ENCODE results near the gene LRG1. TPM values are rescaled to one million over a fixed set of nuclear protein-coding genes. Genes with fewer than 3 reads are reported as not detected.

LRG1 gene
- total and polyA plus RNA-seq, 2 experiments from 2014 or later, result 6.3 to 9.8 TPM

DNA sequence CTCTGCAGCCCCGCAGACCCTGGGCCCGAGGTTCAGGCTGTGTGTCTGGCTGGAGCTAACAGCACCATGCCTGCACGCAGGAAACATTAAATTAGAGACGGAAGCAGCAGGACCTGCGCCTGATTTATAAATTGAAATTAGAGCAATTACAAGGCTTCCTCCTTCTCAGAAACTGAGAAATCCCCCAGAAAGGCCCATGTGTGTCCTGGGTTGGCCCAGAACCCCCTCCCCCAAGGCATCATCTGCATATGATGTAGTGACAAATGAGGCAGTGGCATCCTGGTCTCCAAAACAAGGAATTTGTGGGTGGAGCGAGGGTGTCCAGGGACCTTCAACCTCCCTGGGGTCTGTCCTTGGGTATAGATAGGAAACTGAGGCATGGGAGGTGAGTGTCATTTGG lies 46.9 kb upstream of the LRG1 start:
- WGBS (ENCODE audit: low lambda C conversion rate, missing lambda C conversion rate), result 76% methylated on average over 6 of the region's 6 CpGs
- Histone ChIP-seq H3K27ac (no peak overlapping the region), H3K27me3 (peaks cover 12% of the 10 kb centered on the region), H3K4me3 (no peak overlapping the region), H3K9me3 (ENCODE audit: low read depth) (no peaks in the 10 kb centered on the region), H3K9me2 (replicated peaks; ENCODE audit: insufficient read depth) (no peaks in the 10 kb centered on the region), H2AFZ (no peak overlapping the region), H3K4me1 (ENCODE audit: insufficient read depth) (peaks cover 10% of the 10 kb centered on the region), H3K4me2 (no peak overlapping the region), H3K36me3 (replicated peaks; ENCODE audit: insufficient read depth, low read depth) (no peaks in the 10 kb centered on the region), H3K79me2 (no peaks in the 10 kb centered on the region), H4K20me1 (ENCODE audit: insufficient read depth, poor library complexity, severe bottlenecking) (no peaks in the 10 kb centered on the region)
- TF ChIP-seq EZH2 (IDR thresholded peaks at IDR 0.05; ENCODE audit: borderline replicate concordance), result no peak
- TF ChIP-seq EZH2phosphoT487 (IDR thresholded peaks at IDR 0.05; ENCODE audit: low read depth, severe bottlenecking, unreplicated experiment), result no peak
- no peak for TF ChIP-seq CTCF (IDR thresholded peaks at IDR 0.05; ENCODE audit: poor library complexity)
- no peak for DNase-seq (ENCODE audit: low spot score)

DNA sequence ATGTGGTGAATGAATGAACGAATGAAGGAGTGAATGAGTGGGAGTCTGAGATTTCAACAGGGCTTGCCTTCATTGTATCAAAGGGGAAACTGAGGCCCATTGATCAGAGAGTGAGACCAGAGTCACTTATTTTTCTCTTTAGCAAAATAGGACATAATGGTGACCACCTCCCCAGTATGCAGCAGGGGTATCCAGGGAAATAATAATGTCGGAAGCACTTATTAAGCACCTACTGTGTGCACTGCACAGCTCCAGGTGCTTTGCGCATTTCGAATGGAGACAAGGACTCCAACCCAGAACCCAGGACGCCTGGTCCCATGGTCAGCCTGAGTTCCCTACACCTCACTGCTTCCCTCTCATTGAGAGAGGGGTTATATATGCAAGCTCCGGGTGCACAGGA lies 46.4 kb upstream of the LRG1 start:
- no peaks in the 10 kb centered on the region for H4K20me1 ChIP-seq (ENCODE audit: insufficient read depth, poor library complexity, severe bottlenecking)
- WGBS (ENCODE audit: low lambda C conversion rate, missing lambda C conversion rate), result 51% methylated on average over 5 of the region's 6 CpGs
- H3K9me2 ChIP-seq (replicated peaks; ENCODE audit: insufficient read depth), result no peaks in the 10 kb centered on the region
- peaks cover 10% of the 10 kb centered on the region for H3K4me1 ChIP-seq (ENCODE audit: insufficient read depth)
- H3K27me3 ChIP-seq, result peaks cover 12% of the 10 kb centered on the region
- H2AFZ ChIP-seq, result no peak overlapping the region
- no peak for TF ChIP-seq CTCF (IDR thresholded peaks at IDR 0.05; ENCODE audit: poor library complexity)
- TF ChIP-seq EZH2 (IDR thresholded peaks at IDR 0.05; ENCODE audit: borderline replicate concordance), result no peak
- TF ChIP-seq EZH2phosphoT487 (IDR thresholded peaks at IDR 0.05; ENCODE audit: low read depth, severe bottlenecking, unreplicated experiment), result no peak
- H3K9me3 ChIP-seq (ENCODE audit: low read depth), result no peaks in the 10 kb centered on the region
- no peaks in the 10 kb centered on the region for H3K36me3 ChIP-seq (replicated peaks; ENCODE audit: insufficient read depth, low read depth)
- H3K4me3 ChIP-seq, result no peak overlapping the region
- H3K27ac ChIP-seq, result no peak overlapping the region
- DNase-seq (ENCODE audit: low spot score), result no peak
- no peaks in the 10 kb centered on the region for H3K79me2 ChIP-seq
- H3K4me2 ChIP-seq, result no peak overlapping the region

- peaks cover 10% of the 10 kb centered on the region for H3K4me1 ChIP-seq (ENCODE audit: insufficient read depth)
- H3K4me3 ChIP-seq, result no peak overlapping the region
- WGBS (ENCODE audit: low lambda C conversion rate, missing lambda C conversion rate), result 91% methylated on average over 1 of the region's 1 CpG
- no peaks in the 10 kb centered on the region for H3K9me2 ChIP-seq (replicated peaks; ENCODE audit: insufficient read depth)
- no peaks in the 10 kb centered on the region for H4K20me1 ChIP-seq (ENCODE audit: insufficient read depth, poor library complexity, severe bottlenecking)
- H3K27ac ChIP-seq, result no peak overlapping the region
- no peak for TF ChIP-seq CTCF (IDR thresholded peaks at IDR 0.05; ENCODE audit: poor library complexity)
- TF ChIP-seq EZH2phosphoT487 (IDR thresholded peaks at IDR 0.05; ENCODE audit: low read depth, severe bottlenecking, unreplicated experiment), result no peak
- no peak for TF ChIP-seq EZH2 (IDR thresholded peaks at IDR 0.05; ENCODE audit: borderline replicate concordance)
- H3K27me3 ChIP-seq, result peaks cover 16% of the 10 kb centered on the region
- no peak overlapping the region for H2AFZ ChIP-seq
- no peaks in the 10 kb centered on the region for H3K36me3 ChIP-seq (replicated peaks; ENCODE audit: insufficient read depth, low read depth)
- H3K9me3 ChIP-seq (ENCODE audit: low read depth), result no peaks in the 10 kb centered on the region
- H3K79me2 ChIP-seq, result no peaks in the 10 kb centered on the region
- no peak overlapping the region for H3K4me2 ChIP-seq
- DNase-seq (ENCODE audit: low spot score), result no peak
Measured at GRCh38 chr19:4585556-4585955, 45.7 kb upstream of the LRG1 start.

All from hepatocyte (in vitro differentiated cells).